IgD-negative memory B cell (primary cell): Measurements from ENCODE around the gene FMO2. TPM values are rescaled to one million over a fixed set of nuclear protein-coding genes. Genes with fewer than 3 reads are reported as not detected.
"Not testable (repeated sequence)": the region's sequence is repeated elsewhere in the genome, so short reads cannot be mapped to it uniquely, and the experiment has no call there.

Experiments used
- H3K27ac Mint-ChIP-seq, 3 donors: one replicate each; pipeline ENCODE4 v1.8.0; 2020 to 2022; ENCODE audit warnings: mild to moderate bottlenecking in 3 of 3, mixed read lengths in 3 of 3, moderate library complexity in 1 of 3
- H3K27me3 Mint-ChIP-seq: one replicate; pipeline ENCODE4 v1.8.0; 2021; ENCODE audit warnings: mixed read lengths
- H3K36me3 Mint-ChIP-seq: one replicate; pipeline ENCODE4 v1.8.0; 2020; ENCODE audit warnings: mild to moderate bottlenecking, mixed read lengths
- H3K4me1 Mint-ChIP-seq, 3 donors: one replicate each; pipeline ENCODE4 v1.8.0; 2020 to 2022; ENCODE audit warnings: mixed read lengths in 3 of 3, mild to moderate bottlenecking in 1 of 3
- H3K4me3 Mint-ChIP-seq, 4 donors: one replicate each; pipeline ENCODE4 v1.8.0; 2020 to 2022; ENCODE audit warnings: mild to moderate bottlenecking in 4 of 4, mixed read lengths in 4 of 4, moderate library complexity in 3 of 4
- H3K9me3 Mint-ChIP-seq, 3 donors: one replicate each; pipeline ENCODE4 v1.8.0; 2020 to 2021; ENCODE audit warnings: mixed read lengths in 3 of 3, mild to moderate bottlenecking in 1 of 3
- polyA plus RNA-seq: library from polyadenylated mRNA; unstranded; fragments of 300-500 nt; fragmentation: Illumina TruSeq; gene quantifications from one replicate; pipeline ENCODE4 v1.2.3, GENCODE V29; 2021

FMO2 gene
- polyA plus RNA-seq, 1 donor from 2014 or later = not detected

DNA sequence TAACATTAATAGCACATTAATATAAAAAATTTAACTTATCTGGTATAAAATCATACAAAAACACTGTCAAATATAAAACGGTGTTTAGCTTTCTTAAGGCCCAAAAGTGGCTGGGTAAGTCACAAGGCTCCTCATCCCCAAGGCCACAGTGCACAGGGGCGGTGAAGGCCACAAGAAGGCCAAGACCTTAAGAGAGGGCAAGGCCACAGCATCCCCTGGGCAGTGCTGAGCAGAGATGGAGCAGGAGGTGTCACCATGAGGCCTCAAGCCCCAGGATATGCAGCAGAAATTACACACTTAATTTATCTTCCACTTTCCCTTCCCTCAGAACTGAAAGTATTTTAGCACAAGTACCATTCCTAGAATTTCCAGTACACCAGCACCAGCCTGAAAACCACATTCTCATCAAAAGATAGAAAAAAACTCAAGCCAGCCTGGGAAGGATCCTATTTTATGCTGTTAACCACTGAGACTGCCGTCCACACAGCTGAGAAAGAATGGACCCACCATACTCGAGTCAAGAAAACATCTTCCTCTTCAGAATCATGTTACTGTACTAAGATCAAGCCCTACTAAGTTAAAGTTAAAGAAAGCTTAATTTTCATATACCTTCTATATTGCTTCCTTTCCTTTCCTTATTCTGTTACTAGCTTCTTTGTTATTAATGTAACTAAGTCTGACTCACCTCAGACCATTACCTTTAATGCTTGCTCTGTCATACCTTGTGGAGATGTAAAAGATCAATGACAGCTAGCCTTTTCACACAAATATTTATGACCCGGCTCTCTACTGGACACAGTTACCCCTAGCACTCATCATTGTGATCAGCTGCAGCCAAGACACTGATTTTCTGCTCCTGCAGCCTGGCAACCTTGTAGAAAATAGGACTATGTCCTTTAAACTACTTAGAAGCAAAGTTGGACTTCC, 36.8 kb downstream of the FMO2 start:
- Mint-ChIP-seq H3K9me3 (no peaks in the 10 kb centered on the region), H3K4me1 (peaks cover 0 to 1% (median 1%) of the 10 kb centered on the region in 3 donors), H3K36me3 (no peaks in the 10 kb centered on the region), H3K4me3 (no peak overlapping the region), H3K27me3 (no peaks in the 10 kb centered on the region), H3K27ac (no peak overlapping the region)

DNA sequence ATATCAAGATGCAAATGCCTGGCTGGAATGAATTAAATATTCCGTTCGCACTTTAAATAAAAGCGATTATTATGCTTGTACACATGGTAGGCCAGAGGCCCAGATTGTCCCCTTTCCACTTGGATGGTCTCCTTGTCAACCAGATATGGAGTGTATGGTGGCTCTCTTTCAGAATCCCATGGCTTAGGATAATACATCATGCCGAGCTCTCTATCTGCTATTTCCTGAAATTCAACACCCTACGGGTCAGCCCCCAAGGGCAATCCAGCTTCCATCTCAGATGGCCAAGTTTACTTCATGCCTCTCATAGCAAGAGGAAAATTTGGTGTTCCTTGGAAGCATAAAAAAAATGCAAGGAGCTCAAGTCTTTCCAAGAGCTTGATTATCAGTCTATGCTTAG, 37.8 kb downstream of the FMO2 start:
- Mint-ChIP-seq H3K27ac (no peak overlapping the region), H3K4me1 (peaks cover 0 to 1% (median 1%) of the 10 kb centered on the region in 3 donors), H3K36me3 (no peaks in the 10 kb centered on the region), H3K27me3 (no peaks in the 10 kb centered on the region), H3K4me3 (no peak overlapping the region), H3K9me3 (no peaks in the 10 kb centered on the region)

DNA sequence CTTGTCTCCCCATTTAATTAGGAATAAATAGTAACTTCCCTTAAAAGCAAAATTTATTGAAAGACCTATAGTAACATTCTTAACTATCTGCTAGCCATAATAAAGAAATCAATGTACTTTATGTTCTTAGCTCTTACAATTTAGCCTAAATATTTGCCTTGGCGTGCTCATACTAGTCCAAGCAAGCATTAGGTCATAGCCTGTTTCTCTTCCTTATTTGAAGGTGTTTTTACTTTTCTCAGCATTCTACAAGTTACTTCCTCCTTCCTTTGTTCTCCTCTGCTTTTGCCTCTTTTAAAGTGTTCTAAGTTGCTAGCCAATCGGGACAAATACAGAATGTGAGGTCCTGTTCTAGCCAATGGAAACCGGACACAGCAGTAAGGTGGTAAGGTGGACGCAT, 39.2 kb downstream of the FMO2 start:
- H3K9me3 Mint-ChIP-seq, H3K27me3 Mint-ChIP-seq, H3K4me3 Mint-ChIP-seq, H3K4me1 Mint-ChIP-seq, H3K36me3 Mint-ChIP-seq, H3K27ac Mint-ChIP-seq: not testable (repeated sequence)

DNA sequence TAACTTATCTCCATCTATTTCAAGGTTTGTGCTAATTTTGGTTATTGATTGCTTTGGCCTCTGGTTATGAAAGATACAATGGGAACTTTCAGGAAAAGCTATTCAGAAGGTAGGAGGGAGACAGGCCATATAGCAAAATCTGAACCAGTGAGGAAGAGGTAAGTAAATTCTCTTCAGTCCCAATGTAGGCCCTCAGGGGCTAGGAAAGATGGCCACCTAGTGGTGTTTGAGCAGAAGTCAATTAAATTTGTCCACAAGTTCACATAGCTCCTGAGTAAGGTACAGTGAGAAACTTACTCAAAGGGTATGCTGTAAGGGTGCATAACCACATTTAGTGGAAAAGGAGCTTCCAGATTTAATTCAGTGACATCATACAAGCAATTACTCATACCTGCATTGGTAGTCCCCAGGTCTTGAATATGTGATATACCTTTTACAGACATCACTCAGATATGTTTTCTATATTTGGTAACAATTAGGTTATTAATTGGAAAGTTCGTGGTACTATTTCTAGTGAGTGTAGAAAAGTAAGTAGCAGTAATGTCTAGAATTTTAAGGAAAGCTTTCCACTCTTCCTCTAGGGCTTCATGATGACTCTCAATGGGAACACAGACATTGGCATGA, 41.8 kb downstream of the FMO2 start:
- H3K4me3 Mint-ChIP-seq = no peak overlapping the region
- no peaks in the 10 kb centered on the region for H3K9me3 Mint-ChIP-seq
- no peak overlapping the region for H3K27ac Mint-ChIP-seq
- no peaks in the 10 kb centered on the region for H3K36me3 Mint-ChIP-seq
- H3K27me3 Mint-ChIP-seq = peaks cover 8% of the 10 kb centered on the region
- H3K4me1 Mint-ChIP-seq = peaks cover 0 to 1% (median under 1%) of the 10 kb centered on the region in 3 donors

DNA sequence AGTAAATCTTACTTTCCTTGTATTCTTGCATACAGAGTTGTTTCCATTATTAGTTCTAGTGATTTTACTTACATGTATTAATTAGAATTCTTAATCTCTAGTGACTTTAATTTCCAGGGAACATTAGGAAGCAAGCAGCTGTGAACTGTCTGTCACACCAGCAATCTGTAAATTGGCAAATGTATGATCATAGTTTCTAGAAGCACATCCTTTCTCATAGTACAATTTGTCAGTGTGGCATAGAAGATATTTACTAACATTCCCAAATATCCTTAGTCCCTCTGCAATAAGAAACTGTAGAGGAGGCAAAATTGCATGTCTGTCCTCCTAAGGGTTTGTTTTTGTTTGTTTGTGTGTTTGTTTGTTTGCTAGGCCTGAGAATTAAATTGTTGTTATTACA, 46.2 kb downstream of the FMO2 start:
- Mint-ChIP-seq H3K4me1 (no peaks in the 10 kb centered on the region), H3K36me3 (peaks cover 1% of the 10 kb centered on the region), H3K4me3 (no peak overlapping the region), H3K27ac (no peak overlapping the region), H3K9me3 (peaks cover 0 to 4% (median 3%) of the 10 kb centered on the region in 3 donors), H3K27me3 (peaks cover 11% of the 10 kb centered on the region)

DNA sequence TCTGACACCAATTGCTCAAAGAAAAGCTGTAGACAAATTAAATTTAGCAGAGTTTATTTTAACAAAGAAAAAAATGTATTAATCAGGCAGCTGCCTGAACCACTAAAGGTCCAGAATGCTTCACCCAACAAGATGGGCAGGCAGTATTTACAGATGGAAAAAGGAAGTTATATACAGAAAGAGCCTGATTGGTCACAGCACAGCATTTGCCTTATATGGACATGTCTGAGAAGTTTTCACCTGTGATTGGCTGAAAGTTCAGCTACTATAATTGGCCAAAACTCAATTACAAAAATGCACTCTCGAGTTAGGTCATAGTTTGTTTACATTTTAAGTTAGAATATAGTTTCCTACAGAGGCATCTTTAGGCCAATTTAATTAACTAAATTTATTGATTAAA, 48.1 kb downstream of the FMO2 start:
- Mint-ChIP-seq H3K9me3 (peaks cover 0 to 4% (median 3%) of the 10 kb centered on the region in 3 donors), H3K27me3 (peaks cover 14% of the 10 kb centered on the region), H3K36me3 (peaks cover 1% of the 10 kb centered on the region), H3K4me3 (no peak overlapping the region), H3K27ac (no peak overlapping the region), H3K4me1 (no peaks in the 10 kb centered on the region)

DNA sequence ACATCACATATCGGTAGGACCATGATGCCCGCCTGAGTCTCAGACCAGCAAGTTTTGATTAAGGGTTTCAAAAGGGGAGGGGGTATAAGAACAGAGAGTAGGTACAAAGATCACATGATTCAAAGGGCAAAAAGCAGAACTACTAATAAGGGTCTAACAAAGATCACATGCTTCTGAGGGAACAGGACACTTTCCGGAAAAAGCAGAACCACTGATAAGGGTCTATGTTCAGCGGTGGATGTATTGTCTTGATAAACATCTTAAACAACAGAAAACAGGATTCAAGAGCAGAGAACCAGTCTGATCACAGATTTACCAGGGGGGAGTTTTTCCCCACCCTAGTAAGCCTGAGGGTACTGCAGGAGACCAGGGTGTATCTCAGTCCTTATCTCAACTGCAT, 51.1 kb downstream of the FMO2 start:
- not testable (repeated sequence) for H3K27ac Mint-ChIP-seq, H3K36me3 Mint-ChIP-seq, H3K4me1 Mint-ChIP-seq, H3K4me3 Mint-ChIP-seq
- Mint-ChIP-seq H3K9me3 (peaks cover 6 to 13% (median 7%) of the 10 kb centered on the region in 3 donors), H3K27me3 (peaks cover 16% of the 10 kb centered on the region)

DNA sequence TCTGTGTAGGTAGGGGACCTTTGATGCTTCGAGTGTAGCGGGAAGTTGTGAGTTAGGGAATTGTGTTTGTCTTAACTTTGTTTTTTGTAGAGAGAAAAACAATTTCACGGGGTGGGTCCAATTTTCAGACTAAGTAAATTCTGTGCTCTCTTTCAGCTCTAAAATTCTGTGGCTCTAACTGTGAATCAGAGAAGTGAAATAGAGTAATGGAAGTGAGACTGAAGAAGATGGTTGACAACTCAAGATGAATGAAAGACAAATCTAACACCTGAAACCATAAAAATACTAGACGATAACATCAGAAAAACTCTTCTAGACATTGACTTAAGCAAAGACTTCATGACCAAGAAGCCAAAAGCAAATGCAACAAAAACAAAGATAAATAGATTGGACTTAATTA, 58.8 kb downstream of the FMO2 start:
- H3K4me1 Mint-ChIP-seq = no peaks in the 10 kb centered on the region
- H3K36me3 Mint-ChIP-seq = peaks cover 4% of the 10 kb centered on the region
- H3K9me3 Mint-ChIP-seq = peaks cover 2 to 9% (median 7%) of the 10 kb centered on the region in 3 donors
- H3K27me3 Mint-ChIP-seq = peaks cover 8% of the 10 kb centered on the region
- no peak overlapping the region for H3K27ac Mint-ChIP-seq
- H3K4me3 Mint-ChIP-seq = no peak overlapping the region

DNA sequence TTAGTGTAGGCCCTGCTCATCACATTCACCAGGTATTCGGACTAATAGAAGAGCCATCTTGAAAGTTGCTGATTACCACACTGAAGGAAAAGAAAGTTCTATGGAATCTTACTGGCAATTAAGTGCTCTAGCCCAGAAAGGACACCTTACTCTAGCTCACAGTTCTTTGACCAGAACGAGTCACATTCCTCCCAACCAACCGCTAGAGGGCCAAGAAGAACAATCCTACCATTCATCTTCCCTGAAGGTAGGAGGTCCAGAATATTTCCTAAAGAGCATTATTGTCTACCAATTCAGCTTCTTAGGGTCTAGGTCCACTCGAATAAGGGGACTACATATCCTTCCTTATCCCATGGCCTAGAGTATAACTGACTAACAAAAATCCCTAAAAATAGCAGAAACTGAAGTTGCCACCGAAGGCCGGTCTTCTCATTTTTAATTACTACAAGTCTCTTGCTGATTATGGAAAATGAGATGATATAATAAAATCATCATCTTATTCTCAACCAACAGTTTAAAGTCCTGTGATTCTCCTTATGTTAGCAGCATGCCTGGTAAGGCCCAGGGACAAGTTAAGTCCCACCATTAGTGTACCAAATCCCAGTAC, 60.5 kb downstream of the FMO2 start:
- Mint-ChIP-seq H3K9me3 (peaks cover 0 to 2% (median 0%) of the 10 kb centered on the region in 3 donors), H3K27ac (no peak overlapping the region), H3K36me3 (peaks cover 2% of the 10 kb centered on the region), H3K4me1 (peaks cover 0 to 2% (median 0%) of the 10 kb centered on the region in 3 donors), H3K4me3 (no peak overlapping the region), H3K27me3 (peaks cover 12% of the 10 kb centered on the region)

DNA sequence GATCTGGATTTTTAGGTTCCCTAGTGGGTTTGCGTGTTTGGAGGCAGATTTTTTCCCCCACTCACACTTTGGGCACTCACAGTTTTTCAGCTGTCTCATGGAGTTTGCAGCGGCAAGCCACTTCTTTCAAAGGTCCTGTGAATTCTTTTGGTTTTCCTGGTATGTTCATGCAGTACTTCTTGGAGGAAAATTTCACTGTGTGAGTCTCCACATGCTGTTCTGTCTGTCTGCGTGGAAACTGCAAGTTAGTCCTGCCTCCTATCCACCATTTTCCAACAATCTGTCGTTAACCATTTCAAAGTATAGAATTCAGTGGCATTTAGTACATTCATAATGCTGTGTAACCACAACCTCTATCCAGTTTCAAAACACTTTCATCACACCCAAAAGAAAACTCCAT, 62.4 kb downstream of the FMO2 start:
- H3K27ac Mint-ChIP-seq = no peak overlapping the region
- no peak overlapping the region for H3K4me3 Mint-ChIP-seq
- H3K9me3 Mint-ChIP-seq = no peaks in the 10 kb centered on the region
- peaks cover 4 to 12% (median 4%) of the 10 kb centered on the region in 3 donors for H3K4me1 Mint-ChIP-seq
- peaks cover 2% of the 10 kb centered on the region for H3K36me3 Mint-ChIP-seq
- H3K27me3 Mint-ChIP-seq = peaks cover 22% of the 10 kb centered on the region

DNA sequence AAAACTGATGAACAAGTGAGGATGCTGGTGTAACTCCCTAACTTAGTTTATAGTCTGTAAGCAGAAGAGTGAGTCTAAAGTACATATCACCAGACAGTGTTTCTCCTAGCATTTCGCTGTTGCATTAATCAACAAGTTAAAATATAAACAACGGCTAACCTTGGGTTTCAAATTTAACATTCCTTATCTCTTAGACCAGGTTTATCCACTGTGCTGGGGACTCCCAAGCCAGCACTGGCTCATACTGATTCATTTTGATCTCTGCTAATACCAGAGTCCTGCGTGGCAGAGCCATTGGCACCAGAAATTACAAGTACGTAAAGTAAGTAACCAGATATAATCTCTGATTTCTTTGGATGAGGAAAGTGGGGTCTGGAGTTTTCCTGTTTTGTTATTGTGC, 63.2 kb downstream of the FMO2 start, which contains the start of gene FMO1:
TSS of gene FMO1 (plus strand) at position 193 of the 400 bp plus-strand sequence. CDS start 9,594 bp downstream, outside the sequence.
- no peak within 1 kb of the TSS for H3K27ac Mint-ChIP-seq
- no peaks in the 10 kb centered on the region for H3K9me3 Mint-ChIP-seq

DNA sequence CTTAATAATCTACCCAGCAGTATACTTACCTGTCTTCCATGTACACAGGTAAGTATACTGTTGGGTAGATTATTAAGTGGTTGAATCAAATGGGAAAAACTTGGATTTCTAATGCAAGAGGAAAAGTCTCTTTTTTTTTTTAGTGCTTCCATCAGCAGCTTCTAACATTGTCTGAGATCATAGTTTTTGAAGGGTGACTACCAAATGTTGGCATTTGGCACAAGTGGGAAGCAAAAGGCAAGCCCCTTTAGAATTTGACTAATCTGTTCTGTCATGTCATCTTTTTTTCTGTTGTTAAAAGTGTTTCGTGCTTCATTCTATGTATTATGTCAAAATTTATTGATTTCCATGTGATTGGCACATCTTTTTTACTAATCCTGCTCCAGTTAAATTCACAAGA, 63.7 kb downstream of the FMO2 start:
- Mint-ChIP-seq H3K27me3 (peaks cover 28% of the 10 kb centered on the region), H3K9me3 (no peaks in the 10 kb centered on the region), H3K36me3 (peaks cover 2% of the 10 kb centered on the region), H3K4me3 (no peak overlapping the region), H3K4me1 (peaks cover 9 to 16% (median 11%) of the 10 kb centered on the region in 3 donors), H3K27ac (no peak overlapping the region)

More for the DNA sequence above, 63.2 kb downstream of the FMO2 start, which contains the start of gene FMO1:
- peaks cover 9 to 16% (median 11%) of the 10 kb centered on the region in 3 donors for H3K4me1 Mint-ChIP-seq
- H3K27me3 Mint-ChIP-seq = peaks cover 28% of the 10 kb centered on the region
- no peak within 1 kb of the TSS for H3K4me3 Mint-ChIP-seq
- peaks cover 2% of the 10 kb centered on the region for H3K36me3 Mint-ChIP-seq

DNA sequence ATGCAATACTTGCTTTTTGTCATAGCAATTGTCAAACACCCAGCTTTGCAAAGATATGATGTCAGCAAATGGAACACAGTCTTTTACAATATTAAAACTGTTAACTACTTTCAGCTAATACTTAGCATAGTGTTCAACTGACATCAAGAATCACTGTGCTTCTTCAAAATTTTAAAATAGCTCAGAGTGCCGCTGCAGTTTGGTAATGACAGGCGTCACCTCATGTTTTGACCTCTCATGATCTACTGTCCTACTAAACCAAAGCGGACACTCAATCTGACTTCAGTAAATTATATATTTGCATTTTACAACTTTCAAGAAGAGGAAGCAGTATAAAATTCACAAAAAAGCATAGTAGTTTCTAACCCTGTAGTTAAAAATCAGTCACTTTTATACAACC, 65.2 kb downstream of the FMO2 start:
- peak overlapping the region in 1 of 4 donors; percentile 1 for H3K4me3 Mint-ChIP-seq
- peaks cover 9 to 16% (median 11%) of the 10 kb centered on the region in 3 donors for H3K4me1 Mint-ChIP-seq
- H3K9me3 Mint-ChIP-seq = no peaks in the 10 kb centered on the region
- peaks cover 30% of the 10 kb centered on the region for H3K27me3 Mint-ChIP-seq
- no peak overlapping the region for H3K27ac Mint-ChIP-seq
- peaks cover 2% of the 10 kb centered on the region for H3K36me3 Mint-ChIP-seq

DNA sequence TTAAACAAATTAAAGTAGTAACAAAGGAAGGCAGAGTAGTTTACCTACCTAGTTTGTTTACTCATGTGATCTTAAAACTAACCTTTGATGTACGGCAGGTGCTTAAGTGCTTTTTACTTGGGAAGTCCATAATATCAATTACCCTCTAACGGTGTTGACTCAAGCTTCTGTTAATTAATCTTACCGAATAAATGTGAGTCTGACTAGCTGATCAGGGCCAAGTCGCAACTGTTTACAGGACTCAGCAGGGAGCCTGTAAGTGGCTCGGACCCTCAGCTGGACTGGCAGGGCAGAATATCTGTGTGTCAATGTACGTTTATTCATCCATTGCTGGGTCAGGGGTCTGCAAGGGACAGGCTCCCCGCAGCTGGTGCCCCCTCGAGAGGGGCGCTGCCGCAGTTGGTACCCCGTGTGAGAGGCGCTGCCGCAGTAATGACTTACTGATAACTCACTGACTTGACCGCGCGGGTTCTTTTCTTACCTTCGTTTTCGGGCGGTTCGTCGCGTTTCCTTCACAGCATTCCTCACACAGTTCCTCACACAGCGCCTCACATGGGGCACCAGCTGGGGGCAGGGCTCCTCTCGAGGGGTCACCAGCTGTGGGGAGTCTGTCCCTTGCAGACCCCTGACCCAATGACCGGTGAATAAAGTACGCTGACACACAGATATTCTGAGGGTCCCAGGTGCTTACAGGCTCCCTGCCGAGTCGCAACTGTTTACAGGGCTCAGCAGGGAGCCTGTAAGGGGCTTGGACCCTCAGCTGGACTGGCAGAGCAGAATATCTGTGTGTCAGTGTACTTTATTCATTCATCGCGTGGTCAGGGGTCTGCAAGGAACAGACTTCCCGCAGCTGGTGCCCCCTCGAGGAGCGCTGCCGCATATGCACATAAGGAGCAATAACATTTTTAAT, 66.2 kb downstream of the FMO2 start:
- peaks cover 2% of the 10 kb centered on the region for H3K36me3 Mint-ChIP-seq
- peaks cover 36% of the 10 kb centered on the region for H3K27me3 Mint-ChIP-seq
- H3K4me3 Mint-ChIP-seq = peak overlapping the region; percentile 58 to 94 (median 90)
- no peaks in the 10 kb centered on the region for H3K9me3 Mint-ChIP-seq
- H3K27ac Mint-ChIP-seq = no peak overlapping the region
- peaks cover 9 to 16% (median 11%) of the 10 kb centered on the region in 3 donors for H3K4me1 Mint-ChIP-seq
